ENCODE measurements around the gene ESRRB.

ESRRB gene

DNA sequence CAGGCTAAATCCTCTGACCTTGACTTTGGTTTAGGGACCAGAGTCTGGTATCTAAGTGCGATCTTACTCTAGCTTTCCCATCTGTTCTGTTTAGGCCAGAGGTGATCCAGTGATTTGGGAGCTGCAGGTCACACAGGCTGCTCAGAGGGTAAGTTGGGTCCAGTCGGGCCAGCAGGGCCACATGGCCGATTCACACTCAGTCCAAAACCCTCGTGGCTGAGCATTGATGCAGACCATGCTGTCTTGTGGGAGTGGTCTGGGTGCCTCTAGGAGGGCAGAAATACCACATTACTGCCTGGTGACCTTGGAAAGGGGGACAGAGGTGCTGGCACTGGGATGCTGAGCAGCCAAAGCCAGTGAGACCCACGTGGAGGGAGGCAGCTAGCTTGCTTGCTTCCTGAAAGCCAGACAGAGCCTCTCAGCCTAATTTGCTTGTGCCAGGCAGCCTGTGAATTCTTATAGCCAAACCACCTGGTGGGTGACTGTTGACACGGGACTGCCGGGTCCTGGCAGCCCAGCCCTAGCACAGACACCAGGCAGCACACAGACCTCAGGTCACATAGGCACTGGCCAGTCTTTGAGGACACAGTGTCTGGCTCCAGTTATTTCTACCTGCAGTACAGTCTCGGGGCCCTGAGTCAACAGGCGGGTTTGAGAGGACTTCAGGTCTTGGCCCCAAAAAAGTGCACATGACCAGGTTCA is 31.7 kb downstream of the ESRRB start:
- TF ChIP-seq, protein P1, sequence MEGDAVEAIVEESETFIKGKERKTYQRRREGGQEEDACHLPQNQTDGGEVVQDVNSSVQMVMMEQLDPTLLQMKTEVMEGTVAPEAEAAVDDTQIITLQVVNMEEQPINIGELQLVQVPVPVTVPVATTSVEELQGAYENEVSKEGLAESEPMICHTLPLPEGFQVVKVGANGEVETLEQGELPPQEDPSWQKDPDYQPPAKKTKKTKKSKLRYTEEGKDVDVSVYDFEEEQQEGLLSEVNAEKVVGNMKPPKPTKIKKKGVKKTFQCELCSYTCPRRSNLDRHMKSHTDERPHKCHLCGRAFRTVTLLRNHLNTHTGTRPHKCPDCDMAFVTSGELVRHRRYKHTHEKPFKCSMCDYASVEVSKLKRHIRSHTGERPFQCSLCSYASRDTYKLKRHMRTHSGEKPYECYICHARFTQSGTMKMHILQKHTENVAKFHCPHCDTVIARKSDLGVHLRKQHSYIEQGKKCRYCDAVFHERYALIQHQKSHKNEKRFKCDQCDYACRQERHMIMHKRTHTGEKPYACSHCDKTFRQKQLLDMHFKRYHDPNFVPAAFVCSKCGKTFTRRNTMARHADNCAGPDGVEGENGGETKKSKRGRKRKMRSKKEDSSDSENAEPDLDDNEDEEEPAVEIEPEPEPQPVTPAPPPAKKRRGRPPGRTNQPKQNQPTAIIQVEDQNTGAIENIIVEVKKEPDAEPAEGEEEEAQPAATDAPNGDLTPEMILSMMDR (IDR thresholded peaks at IDR 0.05; ENCODE audit: borderline replicate concordance, insufficient read depth, low read depth, low read length), result no peak
- no peak overlapping the region for H3K4me3 ChIP-seq (ENCODE audit: low read depth, low read length)

DNA sequence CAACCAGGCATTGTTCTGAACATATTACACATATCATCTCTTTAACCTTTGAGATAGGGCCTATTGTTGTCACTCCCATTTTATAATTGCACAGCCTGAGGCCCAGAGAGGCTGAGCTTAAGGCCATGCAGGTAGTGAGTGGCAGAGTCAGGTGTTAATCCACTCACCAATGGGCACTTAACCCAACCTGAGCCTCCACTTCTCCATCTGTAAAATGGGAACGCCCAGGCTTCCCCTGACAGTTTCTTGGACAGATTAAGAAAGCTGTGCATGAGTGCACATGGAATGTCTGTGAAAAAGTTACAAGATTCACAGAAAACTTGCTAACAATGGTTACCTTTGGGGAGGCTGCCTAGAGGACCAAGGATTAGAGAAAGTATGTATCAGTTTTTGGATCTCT is 32.9 kb downstream of the ESRRB start:
- H3K4me3 ChIP-seq (ENCODE audit: low read depth, low read length), result no peak overlapping the region
- TF ChIP-seq, protein P1 (IDR thresholded peaks at IDR 0.05; ENCODE audit: borderline replicate concordance, insufficient read depth, low read depth, low read length), result no peak

DNA sequence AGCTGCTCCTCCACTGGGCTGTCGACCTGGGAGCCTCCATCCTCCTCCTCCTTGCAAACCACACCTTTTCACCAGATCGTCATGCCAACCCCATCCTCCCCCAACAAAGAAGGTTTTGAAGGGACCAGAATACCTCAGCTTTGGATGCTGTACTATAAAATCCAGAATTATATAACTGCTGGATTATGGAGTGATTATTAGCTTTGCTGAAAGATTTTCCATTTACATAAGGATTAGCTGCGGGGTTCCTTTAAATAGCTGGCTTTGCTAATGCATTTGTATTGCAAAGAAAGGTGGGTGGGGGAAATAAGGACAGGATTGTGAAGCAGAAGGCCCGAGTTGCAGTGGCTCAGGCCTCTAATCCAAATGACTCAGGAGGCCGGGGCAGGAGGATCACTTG is 36.6 kb downstream of the ESRRB start:
- TF ChIP-seq, protein P1 (IDR thresholded peaks at IDR 0.05; ENCODE audit: borderline replicate concordance, insufficient read depth, low read depth, low read length), result no peak
- H3K4me3 ChIP-seq (ENCODE audit: low read depth, low read length), result no peak overlapping the region

DNA sequence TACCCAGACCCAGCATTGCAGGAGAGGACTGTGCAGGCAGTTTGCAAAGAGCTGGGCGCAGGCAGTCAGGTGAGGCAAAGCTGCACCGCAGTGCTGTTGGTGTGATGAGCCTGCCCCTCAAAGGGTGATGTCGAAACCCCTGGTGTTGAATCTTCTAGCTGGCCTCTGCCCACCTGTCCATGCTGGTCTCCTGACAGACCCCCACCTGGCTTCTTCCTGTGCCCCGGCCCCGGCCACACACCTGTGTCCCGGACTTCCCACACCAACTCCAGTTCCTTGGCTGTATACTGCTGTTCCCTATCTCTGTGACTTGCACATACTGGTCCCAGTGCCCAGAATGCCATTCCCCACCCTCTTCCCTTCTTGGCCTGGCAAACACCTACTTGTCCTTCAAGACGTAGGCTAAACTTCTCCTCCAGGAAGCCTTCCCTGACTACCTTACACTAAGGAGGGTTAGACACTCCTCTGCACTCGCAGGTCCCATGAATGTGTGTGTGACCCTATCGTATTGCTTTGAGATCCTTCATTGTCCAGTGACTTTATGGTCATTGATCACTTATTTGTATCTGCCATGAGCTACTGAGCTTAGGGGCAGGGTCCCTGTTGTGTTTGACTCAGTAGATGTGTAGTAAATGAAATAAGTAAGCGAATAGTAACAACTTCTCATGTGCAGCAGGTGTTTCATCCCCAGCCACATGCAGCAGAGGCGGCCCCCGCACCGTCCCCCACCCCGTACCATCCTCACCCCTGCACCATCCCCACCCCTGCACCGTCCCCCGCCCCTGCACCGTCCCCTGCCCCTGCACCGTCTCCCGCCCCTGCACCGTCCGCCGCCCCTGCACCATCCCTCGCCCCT is 37.4 kb downstream of the ESRRB start:
- H3K4me3 ChIP-seq (ENCODE audit: low read depth, low read length), result no peak overlapping the region
- TF ChIP-seq, protein P1 (IDR thresholded peaks at IDR 0.05; ENCODE audit: borderline replicate concordance, insufficient read depth, low read depth, low read length), result no peak

DNA sequence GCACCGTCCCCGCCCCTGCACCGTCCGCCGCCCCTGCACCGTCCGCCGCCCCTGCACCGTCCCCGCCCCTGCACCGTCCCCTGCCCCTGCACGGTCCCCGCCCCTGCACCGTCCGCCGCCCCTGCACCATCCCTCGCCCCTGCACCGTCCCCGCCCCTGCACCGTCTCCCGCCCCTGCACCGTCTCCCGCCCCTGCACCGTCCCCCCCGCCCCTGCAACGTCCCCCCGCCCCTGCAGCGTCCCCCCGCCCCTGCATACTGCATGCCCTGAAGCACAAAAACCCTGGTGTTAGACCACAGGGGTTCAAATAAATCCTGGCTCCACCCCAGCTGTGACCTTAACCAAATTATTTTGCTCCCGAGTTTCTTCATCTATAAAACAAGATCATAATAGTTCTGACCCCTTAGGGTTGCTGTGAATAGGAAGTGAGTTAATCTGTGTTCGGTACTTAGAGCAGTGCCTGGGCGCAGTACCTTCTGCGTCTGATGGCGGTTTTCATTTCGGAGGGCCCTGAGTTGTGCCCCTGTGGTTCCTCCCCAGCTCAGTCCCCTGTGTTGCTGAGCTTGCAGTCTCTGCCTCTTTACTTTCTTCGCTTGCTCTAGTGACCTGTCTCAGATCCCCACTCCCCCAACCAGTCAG is 38.1 kb downstream of the ESRRB start:
- no peak overlapping the region for H3K4me3 ChIP-seq (ENCODE audit: low read depth, low read length)
- TF ChIP-seq, protein P1 (IDR thresholded peaks at IDR 0.05; ENCODE audit: borderline replicate concordance, insufficient read depth, low read depth, low read length), result no peak

DNA sequence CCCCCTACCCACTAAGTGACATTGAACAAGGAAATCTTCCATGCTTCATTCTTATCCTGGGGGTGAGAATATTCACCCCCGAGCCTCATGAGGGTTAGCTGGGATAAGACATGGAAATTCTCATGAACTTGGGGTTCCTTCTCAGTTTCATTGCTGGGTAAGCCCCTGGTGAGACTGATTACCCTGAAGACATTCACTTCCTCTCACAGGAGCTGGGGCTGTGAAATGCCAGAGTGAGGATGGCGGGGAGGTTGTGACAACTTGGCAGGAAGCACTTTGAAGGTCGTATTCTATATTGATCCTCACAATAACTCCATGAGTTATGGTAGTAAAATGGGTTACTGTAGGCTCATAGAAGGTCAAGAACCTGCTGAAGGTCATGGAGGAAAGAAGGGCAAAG is 43.5 kb downstream of the ESRRB start:
- no peak overlapping the region for H3K4me3 ChIP-seq (ENCODE audit: low read depth, low read length)
- TF ChIP-seq, protein P1 (IDR thresholded peaks at IDR 0.05; ENCODE audit: borderline replicate concordance, insufficient read depth, low read depth, low read length), result no peak

Data from GM12875 (cell line).